A549 (cell line): Measurements from ENCODE around the gene C20orf141. TPM values are rescaled to one million over a fixed set of nuclear protein-coding genes. Genes with fewer than 3 reads are reported as not detected.
A peak's percentile ranks its signal among the peaks of the same experiment; 100 is the strongest.

Source experiments
- ATAC-seq, 2 experiments: fragments of 200-7000 bp in 1 of 2; fragments of >200 bp in 1 of 2; cut with Nextera tagmentation in 1 of 2; cut with Tn5 transposase in 1 of 2; 3 replicates each; pipeline versions ENCODE4 v1.8.0 to v1.9.1; 2018 to 2020; ENCODE audit warnings: mild to moderate bottlenecking in 1 of 2, moderate library complexity in 1 of 2
- CTCF ChIA-PET: fragments of 300-600 bp; sonication (Branson Sonifier 250); formaldehyde crosslinking; extraction: SDS; loops from one replicate; lab custom pipeline; 2021; ENCODE audit warnings: antibody characterized with exemption, inconsistent platforms; lab: Yijun Ruan, JAX
- POLR2A ChIA-PET: fragments of 350-600 bp; formaldehyde crosslinking; extraction: SDS; loops from one replicate; lab custom pipeline; 2021; ENCODE audit warnings: antibody characterized with exemption, inconsistent platforms; lab: Yijun Ruan, JAX
- DNase-seq, 2 experiments: peaks; one replicate each; pipeline versions ENCODE4 v3.0.0 to v3.0.0-alpha.2; 2011 to 2016; ENCODE audit warnings: low read depth in 1 of 2, low spot score in 1 of 2
- FAIRE-seq: peaks from 2 replicates; lab custom pipeline; 2011; peaks lifted over from hg19 to GRCh38; lab: Jason Lieb, UNC
- H3K27ac ChIP-seq, 2 experiments: fragments of >200 bp; sonication (Bioruptor Twin); formaldehyde crosslinking; 3 replicates each; pipeline ENCODE4 v1.5.1; 2016 to 2017
- H3K4me1 ChIP-seq: fragments of >200 bp; sonication (Bioruptor Twin); formaldehyde crosslinking; 3 replicates; pipeline ENCODE4 v1.6.1; 2016
- H3K4me2 ChIP-seq: fragments of >200 bp; sonication (Bioruptor Twin); formaldehyde crosslinking; 3 replicates; pipeline ENCODE4 v1.6.1; 2016
- H3K4me3 ChIP-seq: fragments of >200 bp; sonication (Bioruptor Twin); formaldehyde crosslinking; 3 replicates; pipeline ENCODE4 v1.5.1; 2016
- H3K9me3 ChIP-seq: fragments of >200 bp; sonication (Bioruptor Twin); formaldehyde crosslinking; 3 replicates; pipeline ENCODE4 v1.6.1; 2016
- BHLHE40 ChIP-seq: IDR thresholded peaks from 2 replicates; pipeline ENCODE4 v1.6.1; 2012; ENCODE audit warnings: low read depth, low read length, inconsistent platforms
- CBX8 ChIP-seq: fragments of 200-600 bp; sonication (generic); IDR thresholded peaks from 2 replicates; pipeline ENCODE4 v1.6.1; 2016
- CHD2 ChIP-seq: fragments of 150-350 bp; IDR thresholded peaks from 2 replicates; pipeline ENCODE4 v1.6.1; 2014; ENCODE audit warnings: low read length; ENCODE audit not compliant: partially characterized antibody
- CHD4 ChIP-seq: fragments of 200-600 bp; sonication (generic); IDR thresholded peaks from 2 replicates; pipeline ENCODE4 v1.6.1; 2016; ENCODE audit warnings: antibody characterized with exemption, mild to moderate bottlenecking, borderline replicate concordance
- EHF ChIP-seq: fragments of 250-450 bp; sonication (Bioruptor Pico); IDR thresholded peaks from 2 replicates; pipeline ENCODE4 v1.5.0; 2020; ENCODE audit warnings: mild to moderate bottlenecking
- EHMT2 ChIP-seq: fragments of 200-600 bp; sonication (generic); IDR thresholded peaks from 2 replicates; pipeline ENCODE4 v1.6.1; 2016; ENCODE audit warnings: antibody characterized with exemption, low read depth, mild to moderate bottlenecking, moderate library complexity
- FOSB ChIP-seq: fragments of 250-450 bp; sonication (Bioruptor Pico); IDR thresholded peaks from 2 replicates; pipeline ENCODE4 v1.5.0; 2020; ENCODE audit warnings: mild to moderate bottlenecking, moderate library complexity
- HDAC2 ChIP-seq: fragments of 200-600 bp; sonication (generic); IDR thresholded peaks from 2 replicates; pipeline ENCODE4 v1.6.1; 2016
- HEYL ChIP-seq: fragments of 250-450 bp; sonication (Bioruptor Pico); IDR thresholded peaks from 2 replicates; pipeline ENCODE4 v1.8.0; 2021; ENCODE audit warnings: mild to moderate bottlenecking, moderate library complexity
- HOXA7 ChIP-seq: fragments of 250-450 bp; sonication (Bioruptor Pico); IDR thresholded peaks from 2 replicates; pipeline ENCODE4 v1.5.0; 2020; ENCODE audit warnings: mild to moderate bottlenecking, moderate library complexity
- JUNB ChIP-seq: fragments of >200 bp; sonication (Bioruptor Twin); formaldehyde crosslinking; IDR thresholded peaks from 2 replicates; pipeline ENCODE4 v1.6.1; 2016
- KDM5A ChIP-seq: fragments of 200-600 bp; sonication (generic); IDR thresholded peaks from 2 replicates; pipeline ENCODE4 v1.6.1; 2016; ENCODE audit warnings: antibody characterized with exemption, mild to moderate bottlenecking
- MAFK ChIP-seq: fragments of 450-650 bp; IDR thresholded peaks from 2 replicates; pipeline ENCODE4 v1.6.1; 2014; ENCODE audit not compliant: partially characterized antibody
- NPAS2 ChIP-seq: fragments of 250-450 bp; sonication (Bioruptor Pico); IDR thresholded peaks from 2 replicates; pipeline ENCODE4 v1.8.0; 2022; ENCODE audit warnings: mild to moderate bottlenecking, moderate library complexity, borderline replicate concordance
- NR3C1 ChIP-seq: fragments of >200 bp; sonication (Bioruptor Twin); formaldehyde crosslinking; IDR thresholded peaks from 3 replicates; pipeline ENCODE4 v1.6.1; 2017
- PBX3 ChIP-seq: IDR thresholded peaks from 2 replicates; pipeline ENCODE4 v1.6.1; 2012
- POLR2A ChIP-seq: IDR thresholded peaks from 2 replicates; pipeline ENCODE4 v1.6.1; 2012; ENCODE audit warnings: mild to moderate bottlenecking, low read length
- POLR2AphosphoS2 ChIP-seq: conservative IDR thresholded peaks from 2 replicates; pipeline ENCODE4 v1.6.1; 2012; ENCODE audit warnings: low read length, improper control_type of control experiment, inconsistent platforms
- RCOR1 ChIP-seq: fragments of 150-350 bp; IDR thresholded peaks from 2 replicates; pipeline ENCODE4 v1.6.1; 2014; ENCODE audit warnings: antibody characterized with exemption, low read length, low read depth
- RFX5 ChIP-seq: fragments of 450-650 bp; IDR thresholded peaks from 2 replicates; pipeline ENCODE4 v1.7.1; 2014; ENCODE audit warnings: antibody characterized with exemption, mild to moderate bottlenecking, moderate library complexity
- RNF2 ChIP-seq: fragments of 200-600 bp; sonication (generic); IDR thresholded peaks from 2 replicates; pipeline ENCODE4 v1.6.1; 2016; ENCODE audit warnings: low read depth, mild to moderate bottlenecking, antibody characterized with exemption, moderate library complexity, borderline replicate concordance
- ZNF302 ChIP-seq: fragments of 250-450 bp; sonication (Bioruptor Pico); IDR thresholded peaks from 2 replicates; pipeline ENCODE4 v1.9.0; 2021; ENCODE audit warnings: inconsistent platforms, mild to moderate bottlenecking, moderate library complexity
- WGBS: methylation state at CpG from one replicate; pipeline ENCODE4 v1.1.6; 2017; ENCODE audit errors: missing lambda C conversion rate; 5-methylcytosine and 5-hydroxymethylcytosine counted together
- polyA plus RNA-seq, 4 experiments: library from polyadenylated mRNA; depleted of rRNA in 3 of 4; stranded (reverse); fragments of >200 nt; fragmentation: RNase III in 1 of 4; extraction: RNeasy Plus Mini Kit Qiagen cat#74134 plus additional on column Dnase treatment in 1 of 4; gene quantifications; 2 replicates in 3 of 4; 3 replicates in 1 of 4; pipeline ENCODE4 v1.2.3, GENCODE V29; 2011 to 2017
- TF ChIP-seq, protein P1 (sequence below): fragments of 150-350 bp; IDR thresholded peaks from 2 replicates; pipeline ENCODE4 v1.6.1; 2014; ENCODE audit warnings: low read depth, mild to moderate bottlenecking, low read length
- TF ChIP-seq, protein P2 (sequence below): fragments of 250-450 bp; sonication (Bioruptor Pico); IDR thresholded peaks from 2 replicates; pipeline ENCODE4 v1.5.0; 2020; ENCODE audit warnings: low read depth, mild to moderate bottlenecking, moderate library complexity

Gene C20orf141
- polyA plus RNA-seq, 2 of the 4 experiments (the other 2 are of a cell fraction): 0.16 to 0.56 TPM

DNA sequence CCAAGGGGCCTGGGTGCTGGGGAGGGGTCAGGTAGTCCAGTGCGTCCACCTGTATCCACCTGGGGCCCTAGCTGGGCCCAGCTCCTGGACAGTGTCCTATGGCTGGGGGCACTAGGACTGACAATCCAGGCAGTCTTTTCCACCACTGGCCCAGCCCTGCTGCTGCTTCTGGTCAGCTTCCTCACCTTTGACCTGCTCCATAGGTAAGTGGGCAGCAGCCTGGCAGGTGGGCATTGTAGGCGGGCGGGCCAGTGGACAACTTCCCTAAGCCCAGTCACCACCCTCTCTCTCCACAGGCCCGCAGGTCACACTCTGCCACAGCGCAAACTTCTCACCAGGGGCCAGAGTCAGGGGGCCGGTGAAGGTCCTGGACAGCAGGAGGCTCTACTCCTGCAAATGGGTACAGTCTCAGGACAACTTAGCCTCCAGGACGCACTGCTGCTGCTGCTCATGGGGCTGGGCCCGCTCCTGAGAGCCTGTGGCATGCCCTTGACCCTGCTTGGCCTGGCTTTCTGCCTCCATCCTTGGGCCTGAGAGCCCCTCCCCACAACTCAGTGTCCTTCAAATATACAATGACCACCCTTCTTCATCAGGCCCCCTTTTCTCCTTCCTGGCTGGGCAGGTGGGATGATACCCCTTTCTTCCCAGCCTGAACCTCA is 584 bp downstream of the C20orf141 start:
- ChIA-PET POLR2A (interaction anchor here (0.5 kb wide), 1 partner anchor 15 kb away, joined by 3 read pairs; no protein-coding TSS in a partner anchor), CTCF (interaction anchor here (1.0 to 1.6 kb wide), 7 partner anchors 11 to 59 kb away, joined by 3 to 6 read pairs (median 3); no protein-coding TSS in a partner anchor)
- Histone ChIP-seq H3K4me1 (peaks cover 20% of the 10 kb centered on the region), H3K4me2 (peak overlapping the region; percentile 66), H3K4me3 (no peak overlapping the region), H3K27ac (peak overlapping the region; percentile 27 to 71; a peak in 5 of 6 replicates), H3K9me3 (peaks cover 24% of the 10 kb centered on the region)
- ATAC-seq (peak in 1 of 2 experiments; percentile 17; a peak in 3 of 6 replicates), DNase-seq (no peak), FAIRE-seq (no peak)
- WGBS: 88% methylated on average over 8 of the region's 8 CpGs
- TF ChIP-seq EHF (no peak), EHMT2 (no peak), RNF2 (no peak), POLR2AphosphoS2 (no peak), HOXA7 (CRISPR knock-in tag) (no peak), HEYL (CRISPR knock-in tag) (no peak)
- TF ChIP-seq, protein P1, sequence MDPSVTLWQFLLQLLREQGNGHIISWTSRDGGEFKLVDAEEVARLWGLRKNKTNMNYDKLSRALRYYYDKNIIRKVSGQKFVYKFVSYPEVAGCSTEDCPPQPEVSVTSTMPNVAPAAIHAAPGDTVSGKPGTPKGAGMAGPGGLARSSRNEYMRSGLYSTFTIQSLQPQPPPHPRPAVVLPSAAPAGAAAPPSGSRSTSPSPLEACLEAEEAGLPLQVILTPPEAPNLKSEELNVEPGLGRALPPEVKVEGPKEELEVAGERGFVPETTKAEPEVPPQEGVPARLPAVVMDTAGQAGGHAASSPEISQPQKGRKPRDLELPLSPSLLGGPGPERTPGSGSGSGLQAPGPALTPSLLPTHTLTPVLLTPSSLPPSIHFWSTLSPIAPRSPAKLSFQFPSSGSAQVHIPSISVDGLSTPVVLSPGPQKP: no peak

GRCh38 chr20:2816030-2816582 is 1.3 kb downstream of the C20orf141 start, which contains the start of gene TMEM239:
Gene TMEM239, plus strand, starts transcription at chr20:2816364. Its CDS starts 191 bp downstream, at chr20:2816555.
- Histone ChIP-seq H3K27ac (peak within 1 kb of the TSS; percentile 27 to 71; a peak in 5 of 6 replicates), H3K4me3 (no peak within 1 kb of the TSS), H3K4me1 (peaks cover 20% of the 10 kb centered on the region), H3K4me2 (peak within 1 kb of the TSS; percentile 66), H3K9me3 (peaks cover 22% of the 10 kb centered on the region)
- ATAC-seq: peak in 1 of 2 experiments; percentile 5; a peak in 1 of 6 replicates
- POLR2A ChIA-PET: no interaction called here
- no peak for DNase-seq
- 68% methylated on average over 9 of the region's 10 CpGs for WGBS
- CTCF ChIA-PET: interaction anchor here (2.0 kb wide), 1 partner anchor 23 kb away, joined by 5 read pairs; no protein-coding TSS in a partner anchor
- FAIRE-seq: no peak
- TF ChIP-seq, protein P2, sequence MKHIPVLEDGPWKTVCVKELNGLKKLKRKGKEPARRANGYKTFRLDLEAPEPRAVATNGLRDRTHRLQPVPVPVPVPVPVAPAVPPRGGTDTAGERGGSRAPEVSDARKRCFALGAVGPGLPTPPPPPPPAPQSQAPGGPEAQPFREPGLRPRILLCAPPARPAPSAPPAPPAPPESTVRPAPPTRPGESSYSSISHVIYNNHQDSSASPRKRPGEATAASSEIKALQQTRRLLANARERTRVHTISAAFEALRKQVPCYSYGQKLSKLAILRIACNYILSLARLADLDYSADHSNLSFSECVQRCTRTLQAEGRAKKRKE (CRISPR knock-in tag): no peak
- TF ChIP-seq RNF2: no peak
- TF ChIP-seq RFX5: no peak
- TF ChIP-seq POLR2A: no peak
- no peak for TF ChIP-seq BHLHE40
- no peak for TF ChIP-seq CHD4
- TF ChIP-seq HDAC2: no peak
- no peak for TF ChIP-seq KDM5A
- TF ChIP-seq RCOR1: no peak
- no peak for TF ChIP-seq FOSB (CRISPR knock-in tag)
- TF ChIP-seq CHD2: no peak
- TF ChIP-seq CBX8: no peak
- no peak for TF ChIP-seq JUNB
- TF ChIP-seq ZNF302 (CRISPR knock-in tag): no peak
- no peak for TF ChIP-seq MAFK
- TF ChIP-seq NPAS2: no peak
- TF ChIP-seq HEYL (CRISPR knock-in tag): no peak
- no peak for TF ChIP-seq NR3C1
- no peak for TF ChIP-seq PBX3
